ENCODE measurements around the gene HARBI1. TPM values are rescaled to one million over a fixed set of nuclear protein-coding genes. Genes with fewer than 3 reads are reported as not detected.

HARBI1 gene
- total RNA-seq, 1 experiment from 2014 or later = 5.1 TPM

DNA sequence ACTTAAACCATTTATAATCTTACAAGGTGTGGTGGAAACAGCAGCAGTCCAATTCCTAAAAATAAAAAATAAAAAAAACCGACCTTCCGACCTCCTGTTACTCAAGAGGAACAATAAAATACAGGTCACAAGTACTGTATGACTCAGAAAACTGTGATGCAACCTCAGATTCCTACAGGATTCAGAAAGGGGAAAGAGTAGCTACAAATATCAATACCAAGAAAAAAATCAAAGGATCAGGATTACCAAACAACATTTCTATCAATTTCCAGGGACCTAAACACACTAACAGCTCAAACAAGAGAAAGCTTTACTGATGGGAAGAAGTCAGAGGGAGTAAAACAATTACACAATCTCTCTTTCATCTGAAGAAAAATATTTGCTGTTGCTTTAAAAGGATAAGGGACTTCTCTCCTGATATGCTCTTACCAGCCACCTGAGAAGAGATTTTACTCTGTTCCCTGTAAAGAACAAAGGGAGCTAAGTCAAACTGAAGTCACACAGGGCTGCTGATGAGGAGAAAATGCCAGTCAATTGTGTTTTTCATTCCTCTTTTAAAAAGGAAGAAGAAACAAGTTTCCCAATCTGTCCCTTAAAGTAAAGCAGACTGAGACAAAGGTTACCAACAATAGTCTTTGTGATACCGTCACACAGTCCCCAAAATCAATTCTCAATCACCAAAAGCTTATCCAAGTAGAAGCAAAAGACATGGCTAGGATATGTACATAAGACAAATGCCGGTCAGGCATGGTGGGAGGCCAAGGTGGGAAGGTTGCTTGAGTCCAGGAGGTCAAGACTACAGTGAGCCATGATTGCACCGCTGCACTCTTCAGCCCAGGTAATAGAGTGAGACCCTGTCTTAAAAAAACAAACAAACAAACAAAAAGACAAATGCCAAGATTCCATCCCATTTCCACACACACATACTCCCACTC, 62.5 kb downstream of the HARBI1 start:
- DNase-seq (ENCODE audit: low read depth) = peak; percentile 51

DNA sequence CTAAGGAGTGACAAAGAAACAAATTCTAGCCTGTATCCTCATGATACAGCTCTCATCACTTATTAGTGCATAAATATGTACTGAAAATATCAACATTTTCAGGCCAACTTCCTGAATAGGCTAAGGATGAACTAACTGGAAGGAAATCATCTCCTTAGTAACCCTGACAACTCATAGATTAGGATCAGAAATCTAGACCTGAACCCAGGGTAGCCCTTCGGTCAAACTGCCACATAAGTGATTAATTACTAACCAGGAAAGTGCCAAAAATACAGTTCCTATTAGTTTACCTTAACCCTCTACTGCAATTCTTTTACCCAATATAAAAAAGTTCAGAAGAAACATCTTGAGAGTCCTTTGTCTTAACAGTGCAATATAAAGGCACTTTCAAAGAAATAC, 63.2 kb downstream of the HARBI1 start:
- no peak for DNase-seq (ENCODE audit: low read depth)

Other genes with a start within 250 kb of the HARBI1 start
- 157 and 177 TPM in 2 replicates for gene MDK, start 235.6 kb downstream of the HARBI1 start, total RNA-seq (2014; rRNA removed; shearing (Covaris generic))
- gene CHRM4, start 225.5 kb downstream of the HARBI1 start, total RNA-seq (2014; rRNA removed; shearing (Covaris generic)) = not detected in 2 replicates
- gene AMBRA1, start 23.2 kb downstream of the HARBI1 start, total RNA-seq (2014; rRNA removed; shearing (Covaris generic)) = 16.1 and 19.2 TPM in 2 replicates
- 46.4 and 74.7 TPM in 2 replicates for gene ATG13, start 326 bp upstream of the HARBI1 start, total RNA-seq (2014; rRNA removed; shearing (Covaris generic))
- 12.6 and 15.4 TPM in 2 replicates for gene ARHGAP1, start 83.4 kb upstream of the HARBI1 start, total RNA-seq (2014; rRNA removed; shearing (Covaris generic))
- 10.4 and 21.0 TPM in 2 replicates for gene ZNF408, start 83.8 kb upstream of the HARBI1 start, total RNA-seq (2014; rRNA removed; shearing (Covaris generic))
- not detected in 2 replicates for gene F2, start 102.0 kb upstream of the HARBI1 start, total RNA-seq (2014; rRNA removed; shearing (Covaris generic))
- 86.5 and 96.6 TPM in 2 replicates for gene CKAP5, start 229.1 kb upstream of the HARBI1 start, total RNA-seq (2014; rRNA removed; shearing (Covaris generic))

All from Daoy (cell line).